WTC11 (cell line): ENCODE data around the gene PLXNA2. TPM values are rescaled to one million over a fixed set of nuclear protein-coding genes. Genes with fewer than 3 reads are reported as not detected.

ENCODE experiments used
- ATAC-seq: fragments of 200-7000 bp; cut with Tn5 transposase; 2 replicates; pipeline ENCODE4 v1.10.0; 2021; ENCODE audit warnings: mild to moderate bottlenecking, moderate library complexity
- CTCF ChIA-PET: fragments of 300-600 bp; sonication (Branson Sonifier 250); formaldehyde crosslinking; loops from one replicate; lab custom pipeline; 2021; ENCODE audit warnings: antibody characterized with exemption; lab: Charles Lee
- POLR2A ChIA-PET: fragments of 350-600 bp; sonication (Branson Sonifier 250); formaldehyde crosslinking; loops from one replicate; lab custom pipeline; 2021; ENCODE audit warnings: antibody characterized with exemption; lab: Charles Lee
- DNase-seq: peaks from one replicate; pipeline ENCODE4 v3.0.0; 2021; ENCODE audit warnings: low spot score
- H3K27ac Mint-ChIP-seq: 2 replicates; pipeline ENCODE4 v1.8.0; 2021; ENCODE audit warnings: mixed read lengths
- H3K27me3 Mint-ChIP-seq: 2 replicates; pipeline ENCODE4 v1.8.0; 2021; ENCODE audit warnings: low read depth, mild to moderate bottlenecking, moderate library complexity, mixed read lengths
- H3K36me3 Mint-ChIP-seq: 2 replicates; pipeline ENCODE4 v1.8.0; 2021; ENCODE audit warnings: mixed read lengths
- H3K4me1 Mint-ChIP-seq: 2 replicates; pipeline ENCODE4 v1.8.0; 2022; ENCODE audit warnings: mixed read lengths
- H3K4me3 Mint-ChIP-seq: 2 replicates; pipeline ENCODE4 v1.8.0; 2021; ENCODE audit warnings: mild to moderate bottlenecking, moderate library complexity, mixed read lengths
- H3K9me3 Mint-ChIP-seq: 2 replicates; pipeline ENCODE4 v1.8.0; 2021; ENCODE audit warnings: mixed read lengths
- AFF4 ChIP-seq: sonication (generic); formaldehyde crosslinking; IDR thresholded peaks from 2 replicates; pipeline ENCODE4 v1.8.1; 2023; ENCODE audit warnings: mild to moderate bottlenecking, missing genetic modification reagents, borderline replicate concordance
- ARID4B ChIP-seq: sonication (generic); formaldehyde crosslinking; IDR thresholded peaks from 2 replicates; pipeline ENCODE4 v1.8.0; 2023; ENCODE audit warnings: missing genetic modification reagents, mild to moderate bottlenecking, borderline replicate concordance
- ATF2 ChIP-seq: sonication (generic); formaldehyde crosslinking; IDR thresholded peaks from 2 replicates; pipeline ENCODE4 v1.8.1; 2022; ENCODE audit warnings: low read depth, missing genetic modification reagents, borderline replicate concordance
- JAZF1 ChIP-seq: fragments of 250-450 bp; sonication (Bioruptor Pico); IDR thresholded peaks from 2 replicates; pipeline ENCODE4 v1.9.0; 2021; ENCODE audit warnings: moderate library complexity, mild to moderate bottlenecking, inconsistent platforms
- MXD4 ChIP-seq: fragments of 250-450 bp; sonication (Bioruptor Pico); IDR thresholded peaks from 2 replicates; pipeline ENCODE4 v1.8.0; 2021; ENCODE audit warnings: mild to moderate bottlenecking, moderate library complexity, borderline replicate concordance
- NFE2L1 ChIP-seq: sonication (generic); formaldehyde crosslinking; IDR thresholded peaks from 2 replicates; pipeline ENCODE4 v1.8.1; 2023; ENCODE audit warnings: missing genetic modification reagents
- ZBTB43 ChIP-seq: sonication (generic); formaldehyde crosslinking; IDR thresholded peaks from 2 replicates; pipeline ENCODE4 v1.8.1; 2023; ENCODE audit warnings: mild to moderate bottlenecking, missing genetic modification reagents
- ZMAT4 ChIP-seq: fragments of 250-450 bp; sonication (Bioruptor Pico); IDR thresholded peaks from 2 replicates; pipeline ENCODE4 v1.9.0; 2021; ENCODE audit warnings: mild to moderate bottlenecking
- ZNF121 ChIP-seq: sonication (generic); formaldehyde crosslinking; IDR thresholded peaks from 2 replicates; pipeline ENCODE4 v1.8.0; 2023; ENCODE audit warnings: missing genetic modification reagents
- ZNF263 ChIP-seq: sonication (generic); formaldehyde crosslinking; IDR thresholded peaks from 2 replicates; pipeline ENCODE4 v1.8.1; 2022; ENCODE audit warnings: low read depth, mild to moderate bottlenecking, moderate library complexity, missing genetic modification reagents
- ZNF423 ChIP-seq: fragments of 250-450 bp; sonication (Bioruptor Pico); IDR thresholded peaks from 2 replicates; pipeline ENCODE4 v2.1.2; 2022; ENCODE audit warnings: mild to moderate bottlenecking, moderate library complexity
- ZNF512 ChIP-seq: sonication (generic); formaldehyde crosslinking; IDR thresholded peaks from 2 replicates; pipeline ENCODE4 v1.8.1; 2022; ENCODE audit warnings: missing genetic modification reagents, borderline replicate concordance
- ZSCAN18 ChIP-seq: fragments of 250-450 bp; sonication (Bioruptor Pico); IDR thresholded peaks from 2 replicates; pipeline ENCODE4 v2.1.2; 2022; ENCODE audit warnings: mild to moderate bottlenecking, moderate library complexity
- total RNA-seq: library from RNA; stranded (reverse); gene quantifications from 3 replicates; pipeline ENCODE4 v1.2.3, GENCODE V29; 2021

The PLXNA2 gene
- total RNA-seq, 1 experiment from 2014 or later: 4.2 TPM

GRCh38 chr1:208233978-208234377 is 10.2 kb downstream of the PLXNA2 start (continued):
- TF ChIP-seq ZBTB43 (no peak), ZSCAN18 (no peak), AFF4 (no peak)

GRCh38 chr1:208233546-208233945 is 10.6 kb downstream of the PLXNA2 start:
- POLR2A ChIA-PET: interaction anchor here (0.6 to 1.7 kb wide), 5 partner anchors 10 to 51 kb away, joined by 3 to 4 read pairs (median 3); partner anchors contain the start of gene PLXNA2
- no peak overlapping the region for H3K4me3 Mint-ChIP-seq
- peaks cover 2% of the 10 kb centered on the region for H3K27me3 Mint-ChIP-seq

GRCh38 chr1:208232662-208233038 is 11.5 kb downstream of the PLXNA2 start:
- H3K4me1 Mint-ChIP-seq: peaks cover 62% of the 10 kb centered on the region
- H3K36me3 Mint-ChIP-seq: no peaks in the 10 kb centered on the region
- no peak overlapping the region for H3K27ac Mint-ChIP-seq
- TF ChIP-seq NFE2L1 (CRISPR knock-in tag) (no peak), ARID4B (CRISPR knock-in tag) (no peak), ZNF512 (CRISPR knock-in tag) (no peak), MXD4 (CRISPR knock-in tag) (no peak), ZNF263 (no peak), ZNF121 (CRISPR knock-in tag) (no peak), ZMAT4 (CRISPR knock-in tag) (no peak), JAZF1 (CRISPR knock-in tag) (no peak), ATF2 (no peak)
- DNase-seq (no peak), ATAC-seq (no peak)
- H3K4me3 Mint-ChIP-seq: no peak overlapping the region
- peaks cover 4% of the 10 kb centered on the region; the same call in 1 of the 2 replicates for H3K9me3 Mint-ChIP-seq
- ChIA-PET CTCF (interaction anchor here (0.7 to 4.2 kb wide), 10 partner anchors 11 to 1016 kb away, joined by 3 to 46 read pairs (median 5); partner anchors contain the start of gene PLXNA2), POLR2A (no interaction called here)
- peaks cover 2% of the 10 kb centered on the region for H3K27me3 Mint-ChIP-seq

More at GRCh38 chr1:208233546-208233945, 10.6 kb downstream of the PLXNA2 start:
- no peak for TF ChIP-seq ZNF512 (CRISPR knock-in tag)
- peak; percentile 65 for TF ChIP-seq ZNF423
- peaks cover 2% of the 10 kb centered on the region; the same call in 1 of the 2 replicates for H3K9me3 Mint-ChIP-seq
- peaks cover 63% of the 10 kb centered on the region for H3K4me1 Mint-ChIP-seq
- peak; percentile 69 for DNase-seq
- CTCF ChIA-PET: interaction anchor here (0.5 to 4.2 kb wide), 15 partner anchors 10 to 1352 kb away, joined by 3 to 46 read pairs (median 4); partner anchors contain the start of gene PLXNA2
- ATAC-seq: peak; percentile 86
- peak overlapping the region; percentile 15 for H3K27ac Mint-ChIP-seq
- no peaks in the 10 kb centered on the region for H3K36me3 Mint-ChIP-seq
